GM12891 (cell line): Measurements from ENCODE around the gene MLLT11.

Experiments
- POLR2A ChIP-seq: IDR thresholded peaks from 2 replicates; pipeline ENCODE4 v1.6.1; 2011; ENCODE audit warnings: low read depth, low read length, control low read depth
- POLR2AphosphoS5 ChIP-seq: IDR thresholded peaks from 2 replicates; pipeline ENCODE4 v1.6.1; 2011; ENCODE audit warnings: low read depth, low read length, control low read depth

DNA sequence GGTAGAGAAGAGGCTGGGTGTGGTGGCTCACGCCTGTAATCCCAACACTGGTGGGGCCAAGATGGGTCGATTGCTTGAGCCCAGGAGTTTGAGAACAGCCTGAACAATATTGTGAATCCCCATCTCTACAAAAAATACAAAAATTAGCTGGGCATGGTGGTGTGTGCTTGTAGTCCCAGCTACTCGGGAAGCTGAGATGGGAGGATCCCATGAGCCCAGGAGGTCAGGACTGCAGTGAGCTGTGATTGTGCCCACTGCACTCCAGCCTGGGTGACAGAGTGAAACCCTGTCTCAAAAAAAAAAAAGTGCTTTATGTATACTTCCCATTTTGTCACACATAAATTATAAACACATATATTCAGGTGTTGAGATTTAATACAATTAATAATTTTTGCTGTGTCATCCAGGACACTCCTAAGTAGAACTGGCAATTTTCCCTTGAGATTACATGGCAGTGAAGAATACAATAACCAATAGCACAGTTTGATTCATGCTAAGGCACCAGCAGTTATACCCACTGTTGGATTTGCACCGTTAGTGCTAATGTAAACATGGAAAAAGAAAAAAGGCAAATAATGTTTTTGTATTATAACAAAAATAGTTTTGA is 25.9 kb downstream of the MLLT11 start:
- TF ChIP-seq POLR2A (no peak), POLR2AphosphoS5 (no peak)
